Transverse colon (tissue), 4 donors: ENCODE data around the gene IPO4.

ENCODE experiments used
- CTCF ChIP-seq, 5 experiments: fragments of 200-600 bp in 3 of 5; fragments of 450-650 bp in 2 of 5; sonication (generic) in 3 of 5; IDR thresholded peaks; 1 replicate in 2 of 5; 2 replicates in 3 of 5; pipeline ENCODE4 v1.5.1; 2016 to 2017; ENCODE audit warnings: antibody characterized with exemption in 5 of 5, inconsistent platforms in 3 of 5, mild to moderate bottlenecking in 2 of 5, moderate library complexity in 1 of 5
- POLR2A ChIP-seq: fragments of 450-650 bp; IDR thresholded peaks from one replicate; pipeline ENCODE4 v1.6.1; 2016; ENCODE audit warnings: antibody characterized with exemption, mild to moderate bottlenecking, moderate library complexity
- POLR2AphosphoS5 ChIP-seq, 3 donors: sonication (generic); formaldehyde crosslinking; IDR thresholded peaks; one replicate each; pipeline ENCODE4 v1.6.1; 2016; ENCODE audit warnings: antibody characterized with exemption in 3 of 3

DNA sequence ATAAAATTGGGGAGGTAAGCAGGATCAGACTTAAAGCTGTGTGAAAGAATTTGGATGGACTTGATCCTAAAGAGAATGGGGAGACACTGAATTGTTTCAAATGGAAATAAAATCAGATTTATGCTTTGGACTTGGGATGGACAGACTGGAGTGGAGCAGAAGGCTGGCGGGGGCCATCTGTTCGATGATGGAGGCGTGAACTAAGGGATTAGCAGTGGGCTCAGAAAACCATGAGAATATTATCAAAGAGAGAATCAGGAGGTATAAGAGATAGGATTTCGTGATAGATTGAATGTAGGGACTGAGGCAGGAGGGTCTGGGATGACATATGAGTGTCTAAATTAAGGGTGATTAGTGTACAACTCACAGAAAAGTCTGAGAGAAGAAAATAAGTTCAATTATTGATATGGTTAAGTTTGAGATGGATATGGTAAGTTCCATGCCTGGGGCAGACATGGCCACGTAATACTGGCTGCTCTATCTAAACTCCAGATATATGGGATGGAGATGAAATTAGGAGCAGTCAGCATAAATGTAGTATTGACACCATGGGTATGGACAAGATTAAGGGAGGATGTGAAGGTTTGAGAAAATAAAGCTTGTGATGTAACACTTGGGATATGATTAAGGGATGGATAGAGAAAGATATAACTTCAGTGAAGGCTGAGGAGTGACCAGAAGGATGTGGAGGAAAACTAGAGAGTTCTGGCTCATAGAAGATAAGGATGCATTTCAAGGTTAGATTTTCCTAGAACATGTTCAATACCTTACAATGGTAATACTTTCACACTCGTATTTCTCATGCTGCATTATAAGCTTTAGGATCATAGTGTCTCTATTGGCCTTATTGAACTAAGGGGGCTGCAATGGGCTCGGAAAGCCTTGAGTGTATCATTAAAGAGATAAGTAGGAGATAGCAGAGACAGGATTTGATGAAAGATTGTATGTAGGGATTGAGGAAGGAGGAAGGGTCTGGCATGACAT, 15.8 kb upstream of the IPO4 start:
- TF ChIP-seq CTCF (IDR thresholded peaks at IDR 0.05) (no peak), POLR2A (no peak), POLR2AphosphoS5 (IDR thresholded peaks at IDR 0.05) (no peak)
